ENCODE results near the gene ZNF827. TPM values are rescaled to one million over a fixed set of nuclear protein-coding genes. Genes with fewer than 3 reads are reported as not detected.

Gene ZNF827
- total RNA-seq, 1 donor from 2014 or later: 2.6 TPM

GRCh38 chr4:145763399-145763798 lies 175.2 kb downstream of the ZNF827 start:
- no peak for DNase-seq (ENCODE audit: low read depth in 2 of 2)

GRCh38 chr4:145762719-145763118 lies 175.9 kb downstream of the ZNF827 start:
- no peak for DNase-seq (ENCODE audit: low read depth in 2 of 2)

- no peak for DNase-seq (ENCODE audit: low read depth in 2 of 2)
Measured at GRCh38 chr4:145760961-145761929, 177.4 kb downstream of the ZNF827 start.

GRCh38 chr4:145760176-145760575 lies 178.4 kb downstream of the ZNF827 start:
- DNase-seq (ENCODE audit: low read depth in 2 of 2): no peak

- DNase-seq (ENCODE audit: low read depth in 2 of 2): no peak
Measured at GRCh38 chr4:145757188-145757587, 181.4 kb downstream of the ZNF827 start.

GRCh38 chr4:145756244-145756643 lies 182.4 kb downstream of the ZNF827 start:
- no peak for DNase-seq (ENCODE audit: low read depth in 2 of 2)

GRCh38 chr4:145755802-145756201 lies 182.8 kb downstream of the ZNF827 start:
- no peak for DNase-seq (ENCODE audit: low read depth in 2 of 2)

- no peak for DNase-seq (ENCODE audit: low read depth in 2 of 2)
Measured at GRCh38 chr4:145743641-145744040, 195.0 kb downstream of the ZNF827 start.

GRCh38 chr4:145740806-145741205 lies 197.8 kb downstream of the ZNF827 start:
- DNase-seq (ENCODE audit: low read depth in 2 of 2): no peak

GRCh38 chr4:145739845-145740244 lies 198.8 kb downstream of the ZNF827 start:
- DNase-seq (ENCODE audit: low read depth in 2 of 2): no peak

- peak; percentile 75 to 83 for DNase-seq (ENCODE audit: low read depth in 2 of 2)
Measured at GRCh38 chr4:145736241-145736831, 202.3 kb downstream of the ZNF827 start.

GRCh38 chr4:145735827-145736226 lies 202.8 kb downstream of the ZNF827 start:
- no peak for DNase-seq (ENCODE audit: low read depth in 2 of 2)

- peak; percentile 34 to 87 for DNase-seq (ENCODE audit: low read depth in 2 of 2)
Measured at GRCh38 chr4:145735347-145735675, 203.3 kb downstream of the ZNF827 start.

- peak; percentile 77 to 96 for DNase-seq (ENCODE audit: low read depth in 2 of 2)
Measured at GRCh38 chr4:145734576-145735346, 203.9 kb downstream of the ZNF827 start.

- DNase-seq (ENCODE audit: low read depth in 2 of 2): peak in 1 of 2 donors; percentile 16
Measured at GRCh38 chr4:145734031-145734430, 204.6 kb downstream of the ZNF827 start.

GRCh38 chr4:145732895-145733880 lies 205.4 kb downstream of the ZNF827 start:
- peak; percentile 95 to 97 for DNase-seq (ENCODE audit: low read depth in 2 of 2)

GRCh38 chr4:145732001-145732815 lies 206.4 kb downstream of the ZNF827 start:
- DNase-seq (ENCODE audit: low read depth in 2 of 2): peak in 1 of 2 donors; percentile 5

GRCh38 chr4:145731028-145731427 lies 207.6 kb downstream of the ZNF827 start:
- DNase-seq (ENCODE audit: low read depth in 2 of 2): peak in 1 of 2 donors; percentile 23

- no peak for DNase-seq (ENCODE audit: low read depth in 2 of 2)
Measured at GRCh38 chr4:145730026-145730425, 208.6 kb downstream of the ZNF827 start.

GRCh38 chr4:145723336-145723735 lies 215.3 kb downstream of the ZNF827 start:
- no peak for DNase-seq (ENCODE audit: low read depth in 2 of 2)

All from lung microvascular endothelial cell (primary cell).